Superior temporal gyrus (tissue), 1 donor: ENCODE results near the gene SMARCD1.

Experiments
- DNase-seq: peaks from one replicate; pipeline ENCODE4 v3.0.0-alpha.2; 2016; ENCODE audit errors: extremely low spot score

Gene SMARCD1

GRCh38 chr12:50057000-50057841 lies 27.9 kb upstream of the SMARCD1 start, which contains the start of gene ASIC1:
TSS of gene ASIC1 (plus strand) at chr12:50057596. CDS start at chr12:50058767, 1,171 bp downstream.
- peak; percentile 59 for DNase-seq

- DNase-seq, result no peak
Measured at GRCh38 chr12:50057896-50058670, 27.1 kb upstream of the SMARCD1 start.

- no peak for DNase-seq
Measured at GRCh38 chr12:50058743-50059312, 26.3 kb upstream of the SMARCD1 start.

- no peak for DNase-seq
Measured at GRCh38 chr12:50059440-50060119, 25.6 kb upstream of the SMARCD1 start.

GRCh38 chr12:50060120-50060468 lies 25.0 kb upstream of the SMARCD1 start:
- DNase-seq, result no peak

GRCh38 chr12:50061171-50061570 lies 24.0 kb upstream of the SMARCD1 start:
- no peak for DNase-seq

GRCh38 chr12:50061946-50062686 lies 23.0 kb upstream of the SMARCD1 start:
- DNase-seq, result no peak

GRCh38 chr12:50062728-50063460 lies 22.2 kb upstream of the SMARCD1 start:
- no peak for DNase-seq

GRCh38 chr12:50065726-50066310 lies 19.3 kb upstream of the SMARCD1 start:
- DNase-seq, result no peak

- no peak for DNase-seq
Measured at GRCh38 chr12:50066402-50066801, 18.7 kb upstream of the SMARCD1 start.

GRCh38 chr12:50069069-50069468 lies 16.1 kb upstream of the SMARCD1 start:
- DNase-seq, result no peak

GRCh38 chr12:50069539-50069938 lies 15.6 kb upstream of the SMARCD1 start:
- no peak for DNase-seq

GRCh38 chr12:50070314-50071060 lies 14.7 kb upstream of the SMARCD1 start:
- DNase-seq, result peak; percentile 88

GRCh38 chr12:50072198-50072907 lies 12.8 kb upstream of the SMARCD1 start:
- DNase-seq, result no peak

GRCh38 chr12:50073206-50073605 lies 11.9 kb upstream of the SMARCD1 start:
- DNase-seq, result no peak

- no peak for DNase-seq
Measured at GRCh38 chr12:50073712-50074111, 11.4 kb upstream of the SMARCD1 start.

- DNase-seq, result peak; percentile 88
Measured at GRCh38 chr12:50074936-50075807, 10.0 kb upstream of the SMARCD1 start.

- no peak for DNase-seq
Measured at GRCh38 chr12:50075808-50076170, 9.4 kb upstream of the SMARCD1 start.
